ENCODE data around the gene SLC39A6. TPM values are rescaled to one million over a fixed set of nuclear protein-coding genes. Genes with fewer than 3 reads are reported as not detected.
A peak's percentile ranks its signal among the peaks of the same experiment; 100 is the strongest.

The SLC39A6 gene
- total and polyA plus RNA-seq, 2 of the 13 experiments (the other 11 are each of a cell fraction or from before 2014, with no cell fraction given), result 41.7 to 59.2 TPM

DNA sequence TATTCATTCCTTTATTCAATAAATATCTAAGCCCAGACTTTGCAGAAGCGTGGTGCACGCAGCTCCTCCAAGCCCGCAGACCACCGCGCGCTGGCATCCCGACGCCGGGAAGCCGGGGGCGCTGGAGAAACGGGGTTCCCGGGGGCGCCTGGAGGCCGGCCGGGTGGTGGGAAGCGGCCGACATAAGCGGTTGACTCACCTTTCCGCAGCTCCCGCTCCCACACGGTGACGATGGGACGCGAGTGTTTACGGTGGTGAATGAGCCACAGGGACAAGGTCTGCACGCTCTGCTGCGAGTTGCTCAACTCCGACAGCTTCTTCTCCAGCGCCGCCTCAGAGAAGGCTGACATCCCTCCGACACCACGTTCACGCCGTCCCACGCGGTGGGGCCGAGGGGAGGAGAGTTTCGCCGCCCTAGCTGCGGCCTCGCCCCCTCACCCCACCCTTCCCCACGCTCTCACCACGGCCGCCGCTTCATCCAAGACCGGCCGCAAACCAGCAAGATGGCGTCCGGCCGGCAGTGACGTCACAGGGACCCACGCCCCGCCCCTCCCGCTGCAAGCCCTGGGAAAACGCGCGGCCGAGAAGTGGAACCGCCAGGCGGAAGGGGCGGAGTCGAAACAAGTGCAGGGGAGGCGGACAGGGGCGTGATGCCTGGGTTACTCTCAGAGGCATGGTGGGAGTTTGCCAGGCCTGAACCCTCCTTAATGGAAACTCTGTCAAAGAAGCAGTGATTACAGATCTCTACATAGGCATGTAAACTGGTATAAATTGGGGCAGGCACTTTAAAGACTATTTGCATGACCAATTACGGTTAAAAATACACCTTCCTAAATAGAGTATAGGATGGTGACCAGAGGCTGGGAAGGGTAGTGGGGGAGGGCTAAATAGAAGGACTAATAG, 61.8 kb downstream of the SLC39A6 start, which contains the start of gene RPRD1A (continued):
- TF ChIP-seq FOXP1 (IDR thresholded peaks at IDR 0.05) (no peak), FOXP1 (CRISPR knock-in tag; IDR thresholded peaks at IDR 0.05) (0 out of 2 replicates have a peak, but pooled peaks have one; percentile 6), ZNF33A (CRISPR knock-in tag; IDR thresholded peaks at IDR 0.05; ENCODE audit: borderline replicate concordance) (no peak), MAF1 (CRISPR knock-in tag; IDR thresholded peaks at IDR 0.05; ENCODE audit: borderline replicate concordance) (0 out of 2 replicates have a peak, but pooled peaks have one; percentile 67), ZMYM2 (CRISPR knock-in tag; IDR thresholded peaks at IDR 0.05) (peak; percentile 55; the same call in 1 of the 2 replicates), ZNF547 (CRISPR knock-in tag; IDR thresholded peaks at IDR 0.05) (no peak), ZNF30 (CRISPR knock-in tag; IDR thresholded peaks at IDR 0.05) (no peak), CREB1 (IDR thresholded peaks at IDR 0.05) (peak; percentile 100), CREB1 (CRISPR knock-in tag; IDR thresholded peaks at IDR 0.05) (peak; percentile 97), CENPX (CRISPR knock-in tag; IDR thresholded peaks at IDR 0.05) (no peak), E2F5 (CRISPR knock-in tag; conservative IDR thresholded peaks at IDR 0.05) (no peak), ZNF33B (CRISPR knock-in tag; IDR thresholded peaks at IDR 0.05) (no peak), MED8 (CRISPR knock-in tag; IDR thresholded peaks at IDR 0.05; ENCODE audit: insufficient replicate concordance) (no peak), ZNF563 (CRISPR knock-in tag; IDR thresholded peaks at IDR 0.05) (peak; percentile 89), MBNL3 (CRISPR knock-in tag; conservative IDR thresholded peaks at IDR 0.05) (no peak), HNRNPUL1 (IDR thresholded peaks at IDR 0.05; ENCODE audit: low read depth, low read length) (no peak), SKI (IDR thresholded peaks at IDR 0.05; ENCODE audit: partially characterized antibody) (peak; percentile 33), ZNF569 (CRISPR knock-in tag; IDR thresholded peaks at IDR 0.05; ENCODE audit: borderline replicate concordance) (no peak), SETDB1 (CRISPR knock-in tag; IDR thresholded peaks at IDR 0.05; ENCODE audit: borderline replicate concordance) (no peak), ZNF761 (CRISPR knock-in tag; conservative IDR thresholded peaks at IDR 0.05) (0 out of 2 replicates have a peak, but pooled peaks have one; percentile 28), ZNF557 (CRISPR knock-in tag; IDR thresholded peaks at IDR 0.05) (no peak), TGIF2 (CRISPR knock-in tag; IDR thresholded peaks at IDR 0.05) (peak; percentile 61; the same call in 1 of the 2 replicates), ZNF230 (CRISPR knock-in tag; IDR thresholded peaks at IDR 0.05) (0 out of 2 replicates have a peak, but pooled peaks have one; percentile 30), ZFP36L1 (CRISPR knock-in tag; IDR thresholded peaks at IDR 0.05) (0 out of 2 replicates have a peak, but pooled peaks have one; percentile 35), ZNF367 (CRISPR knock-in tag; IDR thresholded peaks at IDR 0.05; ENCODE audit: borderline replicate concordance) (peak; percentile 30; the same call in 1 of the 2 replicates), SPEN (CRISPR knock-in tag; IDR thresholded peaks at IDR 0.05; ENCODE audit: low read depth) (peak; percentile 99), REL (CRISPR knock-in tag; conservative IDR thresholded peaks at IDR 0.05) (no peak), NFE2 (CRISPR knock-in tag; IDR thresholded peaks at IDR 0.05) (no peak)
- TF ChIP-seq, protein P1, sequence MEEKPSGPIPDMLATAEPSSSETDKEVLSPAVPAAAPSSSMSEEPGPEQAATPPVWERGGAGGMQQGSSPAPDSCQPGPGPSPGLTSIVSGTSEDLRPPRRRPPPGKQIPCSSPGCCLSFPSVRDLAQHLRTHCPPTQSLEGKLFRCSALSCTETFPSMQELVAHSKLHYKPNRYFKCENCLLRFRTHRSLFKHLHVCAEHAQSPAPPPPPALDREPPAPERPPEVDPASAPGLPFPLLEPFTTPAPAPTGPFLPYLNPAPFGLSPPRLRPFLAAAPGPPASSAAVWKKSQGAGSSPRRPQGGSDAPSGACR (CRISPR knock-in tag; IDR thresholded peaks at IDR 0.05), result peak; percentile 85
- TF ChIP-seq, protein P2, sequence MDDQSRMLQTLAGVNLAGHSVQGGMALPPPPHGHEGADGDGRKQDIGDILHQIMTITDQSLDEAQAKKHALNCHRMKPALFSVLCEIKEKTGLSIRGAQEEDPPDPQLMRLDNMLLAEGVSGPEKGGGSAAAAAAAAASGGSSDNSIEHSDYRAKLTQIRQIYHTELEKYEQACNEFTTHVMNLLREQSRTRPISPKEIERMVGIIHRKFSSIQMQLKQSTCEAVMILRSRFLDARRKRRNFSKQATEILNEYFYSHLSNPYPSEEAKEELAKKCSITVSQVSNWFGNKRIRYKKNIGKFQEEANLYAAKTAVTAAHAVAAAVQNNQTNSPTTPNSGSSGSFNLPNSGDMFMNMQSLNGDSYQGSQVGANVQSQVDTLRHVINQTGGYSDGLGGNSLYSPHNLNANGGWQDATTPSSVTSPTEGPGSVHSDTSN (CRISPR knock-in tag; IDR thresholded peaks at IDR 0.05; ENCODE audit: borderline replicate concordance), result no peak
